H1 (cell line): Measurements from ENCODE around the gene ZCCHC17. TPM values are rescaled to one million over a fixed set of nuclear protein-coding genes. Genes with fewer than 3 reads are reported as not detected.
A peak's percentile ranks its signal among the peaks of the same experiment; 100 is the strongest.

ENCODE experiments used
- CTCF ChIA-PET: fragments of 300-600 bp; sonication (Branson Sonifier 250); formaldehyde crosslinking; loops from one replicate; lab custom pipeline; 2021; ENCODE audit not compliant: partially characterized antibody; lab: Charles Lee
- POLR2A ChIA-PET: fragments of 300-600 bp; sonication (Branson Sonifier 250); formaldehyde crosslinking; loops from one replicate; lab custom pipeline; 2021; ENCODE audit warnings: inconsistent platforms; ENCODE audit not compliant: partially characterized antibody; lab: Charles Lee
- DNase-seq, 2 experiments: peaks; one replicate each; pipeline versions ENCODE4 v3.0.0 to v3.0.0-alpha.2; 2010 to 2022; ENCODE audit warnings: low spot score in 2 of 2, low read depth in 1 of 2, mixed read lengths in 1 of 2
- FAIRE-seq: peaks from 2 replicates; lab custom pipeline; 2011; peaks lifted over from hg19 to GRCh38; lab: Jason Lieb, UNC
- H2AFZ ChIP-seq: 2 replicates; pipeline ENCODE4 v1.8.1; 2012; ENCODE audit warnings: low read length, inconsistent platforms
- H2AK5ac ChIP-seq: 2 replicates; pipeline ENCODE4 v1.6.1; 2013; ENCODE audit warnings: low read depth, low read length
- H2BK120ac ChIP-seq: replicated peaks from 2 replicates; pipeline ENCODE3; 2013; ENCODE audit warnings: low read depth, low read length, inconsistent platforms
- H2BK12ac ChIP-seq: 2 replicates; pipeline ENCODE4 v1.6.1; 2013; ENCODE audit warnings: low read depth, low read length
- H2BK15ac ChIP-seq: 2 replicates; pipeline ENCODE4 v1.6.1; 2013; ENCODE audit warnings: low read length
- H2BK20ac ChIP-seq: 2 replicates; pipeline ENCODE4 v1.6.1; 2013; ENCODE audit warnings: low read length
- H2BK5ac ChIP-seq: 2 replicates; pipeline ENCODE4 v1.6.1; 2013; ENCODE audit warnings: low read depth, low read length
- H3K14ac ChIP-seq: 2 replicates; pipeline ENCODE4 v1.6.1; 2013; ENCODE audit warnings: inconsistent platforms; ENCODE audit not compliant: insufficient read length
- H3K18ac ChIP-seq: 2 replicates; pipeline ENCODE4 v1.6.1; 2013; ENCODE audit warnings: low read length; ENCODE audit errors: extremely low read depth
- H3K23ac ChIP-seq: 2 replicates; pipeline ENCODE4 v1.6.1; 2013; ENCODE audit warnings: inconsistent platforms; ENCODE audit not compliant: insufficient read length
- H3K23me2 ChIP-seq: 2 replicates; pipeline ENCODE4 v1.6.1; 2013; ENCODE audit warnings: low read depth, low read length
- H3K27ac ChIP-seq: 2 replicates; pipeline ENCODE4 v1.6.1; 2011; ENCODE audit warnings: low read depth, low read length, inconsistent platforms
- H3K27me3 ChIP-seq, 4 experiments: replicated peaks in 1 of 4; 1 replicate in 1 of 4; 2 replicates in 3 of 4; pipeline versions ENCODE4 v1.6.1 to v1.8.1; 2011 to 2013; ENCODE audit warnings: low read length in 3 of 4, mild to moderate bottlenecking in 3 of 4, inconsistent platforms in 2 of 4, mixed read lengths in 2 of 4, moderate library complexity in 1 of 4; ENCODE audit not compliant: control insufficient read depth in 3 of 4, insufficient read depth in 3 of 4; ENCODE audit errors: extremely low read depth in 1 of 4
- H3K36me3 ChIP-seq, 4 experiments: 2 replicates each; pipeline versions ENCODE4 v1.6.1 to v1.8.1; 2011 to 2013; ENCODE audit warnings: mild to moderate bottlenecking in 4 of 4, low read length in 3 of 4, moderate library complexity in 2 of 4, control low read depth in 1 of 4, inconsistent platforms in 1 of 4; ENCODE audit not compliant: insufficient read depth in 4 of 4, control insufficient read depth in 2 of 4
- H3K4ac ChIP-seq: replicated peaks from 2 replicates; pipeline ENCODE3; 2013; ENCODE audit warnings: low read length, low read depth, mixed read lengths, inconsistent platforms; ENCODE audit not compliant: insufficient read length
- H3K4me1 ChIP-seq, 4 experiments: replicated peaks in 1 of 4; 1 replicate in 1 of 4; 2 replicates in 3 of 4; pipeline versions ENCODE4 v1.6.1 to v1.8.1; 2011 to 2013; ENCODE audit warnings: low read length in 3 of 4, inconsistent platforms in 2 of 4, mixed read lengths in 1 of 4; ENCODE audit not compliant: insufficient read depth in 4 of 4, control insufficient read depth in 3 of 4
- H3K4me2 ChIP-seq, 2 experiments: 2 replicates each; pipeline versions ENCODE4 v1.6.1 to v1.8.1; 2011 to 2013; ENCODE audit warnings: low read depth in 2 of 2, low read length in 2 of 2, control low read depth in 1 of 2, inconsistent platforms in 1 of 2, mild to moderate bottlenecking in 1 of 2; ENCODE audit not compliant: insufficient read depth in 1 of 2
- H3K4me3 ChIP-seq, 4 experiments: fragments of 200-600, 300-600 bp in 1 of 4; sonication (generic), shearing (Covaris generic), sonication (Bioruptor Twin) in 1 of 4; 2 replicates each; pipeline versions ENCODE4 v1.5.1 to v1.8.1; 2011 to 2016; ENCODE audit warnings: low read length in 4 of 4, low read depth in 3 of 4, control low read depth in 2 of 4, inconsistent platforms in 2 of 4, mild to moderate bottlenecking in 2 of 4, mixed read lengths in 1 of 4, moderate library complexity in 1 of 4; ENCODE audit not compliant: insufficient read depth in 2 of 4; ENCODE audit errors: extremely low read depth in 1 of 4
- H3K56ac ChIP-seq: replicated peaks from 2 replicates; pipeline ENCODE3; 2013; ENCODE audit warnings: low read depth, mild to moderate bottlenecking, mixed read lengths, low read length, inconsistent platforms; ENCODE audit not compliant: insufficient read length
- H3K79me1 ChIP-seq: 2 replicates; pipeline ENCODE4 v1.6.1; 2013; ENCODE audit warnings: low read depth, low read length, control low read depth
- H3K79me2 ChIP-seq, 2 experiments: 2 replicates each; pipeline versions ENCODE4 v1.6.1 to v1.8.1; 2012 to 2013; ENCODE audit warnings: low read length in 2 of 2, mild to moderate bottlenecking in 2 of 2, inconsistent platforms in 1 of 2; ENCODE audit not compliant: insufficient read depth in 2 of 2, control insufficient read depth in 1 of 2
- H3K9ac ChIP-seq, 4 experiments: replicated peaks in 1 of 4; 1 replicate in 1 of 4; 2 replicates in 3 of 4; pipeline versions ENCODE4 v1.6.1 to v1.8.1; 2011 to 2013; ENCODE audit warnings: low read depth in 3 of 4, low read length in 3 of 4, control low read depth in 2 of 4, mild to moderate bottlenecking in 2 of 4, moderate library complexity in 2 of 4, inconsistent platforms in 1 of 4; ENCODE audit errors: extremely low read depth in 1 of 4
- H3K9me3 ChIP-seq, 2 experiments: 2 replicates each; pipeline versions ENCODE4 v1.6.1 to v1.8.1; 2012 to 2013; ENCODE audit warnings: mild to moderate bottlenecking in 2 of 2, moderate library complexity in 2 of 2, control low read depth in 1 of 2, inconsistent platforms in 1 of 2, low read depth in 1 of 2, low read length in 1 of 2, mixed read lengths in 1 of 2; ENCODE audit not compliant: insufficient read depth in 2 of 2
- H4K20me1 ChIP-seq, 2 experiments: replicated peaks in 1 of 2; 2 replicates each; pipeline versions ENCODE3 to v1.8.1; 2011 to 2013; ENCODE audit warnings: inconsistent platforms in 2 of 2, low read length in 2 of 2, mild to moderate bottlenecking in 1 of 2; ENCODE audit not compliant: insufficient read depth in 2 of 2, control insufficient read depth in 1 of 2
- H4K5ac ChIP-seq: 2 replicates; pipeline ENCODE4 v1.6.1; 2013; ENCODE audit warnings: low read length, low read depth, mixed read lengths, inconsistent platforms; ENCODE audit not compliant: insufficient read length
- H4K8ac ChIP-seq: 2 replicates; pipeline ENCODE4 v1.8.0; 2013; ENCODE audit warnings: mild to moderate bottlenecking, moderate library complexity, low read length, inconsistent platforms; ENCODE audit not compliant: insufficient read depth; ENCODE audit errors: extremely low read depth
- H4K91ac ChIP-seq: replicated peaks from 2 replicates; pipeline ENCODE3; 2013; ENCODE audit warnings: low read length, mixed read lengths, inconsistent platforms; ENCODE audit not compliant: insufficient read length
- CHD2 ChIP-seq: IDR thresholded peaks from 2 replicates; pipeline ENCODE4 v1.6.1; 2012; ENCODE audit warnings: low read length, improper control_type of control experiment
- CTBP2 ChIP-seq: IDR thresholded peaks from 2 replicates; pipeline ENCODE4 v1.7.0; 2011; ENCODE audit warnings: borderline replicate concordance, mild to moderate bottlenecking, moderate library complexity, mixed read lengths, low read length; ENCODE audit not compliant: insufficient read depth, insufficient read length
- KDM1A ChIP-seq: fragments of 200-600, 300-600 bp; sonication (generic); IDR thresholded peaks from 2 replicates; pipeline ENCODE4 v1.7.1; 2016; ENCODE audit warnings: mild to moderate bottlenecking, low read length, borderline replicate concordance
- MAX ChIP-seq: IDR thresholded peaks from 2 replicates; pipeline ENCODE4 v1.6.1; 2012; ENCODE audit warnings: inconsistent platforms
- SAP30 ChIP-seq: fragments of 300-600 bp; sonication (generic); IDR thresholded peaks from 2 replicates; pipeline ENCODE4 v1.7.1; 2012; ENCODE audit warnings: low read length, moderate library complexity, mild to moderate bottlenecking, inconsistent platforms; ENCODE audit not compliant: insufficient read depth, insufficient replicate concordance
- SP4 ChIP-seq: IDR thresholded peaks from 2 replicates; pipeline ENCODE4 v1.6.1; 2012; ENCODE audit warnings: low read length, inconsistent platforms
- WGBS, 2 experiments: shearing (Covaris generic) in 1 of 2; methylation state at CpG; one replicate each; pipeline versions ENCODE4 v1.1.6 to v1.1.7; 2013 to 2015; ENCODE audit warnings: low lambda C conversion rate in 2 of 2, mixed read lengths in 2 of 2, inconsistent platforms in 1 of 2, low coverage in 1 of 2, missing lambda C conversion rate in 1 of 2; ENCODE audit not compliant: insufficient replicate concordance in 2 of 2, insufficient coverage in 1 of 2, insufficient read length in 1 of 2; ENCODE audit errors: extremely low coverage in 1 of 2, missing lambda C conversion rate in 1 of 2; 5-methylcytosine and 5-hydroxymethylcytosine counted together
- polyA plus RNA-seq, 7 experiments: library from polyadenylated mRNA; depleted of rRNA in 3 of 7; stranded (reverse) in 5 of 7; unstranded in 2 of 7; fragments of >200 nt in 5 of 7; fragments of 200-250 nt in 2 of 7; gene quantifications; 1 replicate in 5 of 7; 2 replicates in 1 of 7; 4 replicates in 1 of 7; pipeline versions ENCODE4 v1.2.1 to v1.2.3, GENCODE V29; 2011 to 2013; ENCODE audit warnings: missing spikeins in 2 of 7, mixed read lengths in 2 of 7
- total RNA-seq: library from RNA; stranded (reverse); fragmentation: NEBNext Ultra II Directional; extraction: Animal tissue kit (Norgen Biotek cat#: 25700); gene quantifications from 2 replicates; pipeline ENCODE4 v1.2.1, GENCODE V29; 2021
- TF ChIP-seq, protein P1 (sequence below): IDR thresholded peaks from 2 replicates; pipeline ENCODE4 v1.6.1; 2012; ENCODE audit warnings: inconsistent platforms

ZCCHC17 gene
- total and polyA plus RNA-seq, 2 of the 8 experiments (the other 6 are each of a cell fraction or from before 2014, with no cell fraction given), result 51.6 to 59.3 TPM

DNA sequence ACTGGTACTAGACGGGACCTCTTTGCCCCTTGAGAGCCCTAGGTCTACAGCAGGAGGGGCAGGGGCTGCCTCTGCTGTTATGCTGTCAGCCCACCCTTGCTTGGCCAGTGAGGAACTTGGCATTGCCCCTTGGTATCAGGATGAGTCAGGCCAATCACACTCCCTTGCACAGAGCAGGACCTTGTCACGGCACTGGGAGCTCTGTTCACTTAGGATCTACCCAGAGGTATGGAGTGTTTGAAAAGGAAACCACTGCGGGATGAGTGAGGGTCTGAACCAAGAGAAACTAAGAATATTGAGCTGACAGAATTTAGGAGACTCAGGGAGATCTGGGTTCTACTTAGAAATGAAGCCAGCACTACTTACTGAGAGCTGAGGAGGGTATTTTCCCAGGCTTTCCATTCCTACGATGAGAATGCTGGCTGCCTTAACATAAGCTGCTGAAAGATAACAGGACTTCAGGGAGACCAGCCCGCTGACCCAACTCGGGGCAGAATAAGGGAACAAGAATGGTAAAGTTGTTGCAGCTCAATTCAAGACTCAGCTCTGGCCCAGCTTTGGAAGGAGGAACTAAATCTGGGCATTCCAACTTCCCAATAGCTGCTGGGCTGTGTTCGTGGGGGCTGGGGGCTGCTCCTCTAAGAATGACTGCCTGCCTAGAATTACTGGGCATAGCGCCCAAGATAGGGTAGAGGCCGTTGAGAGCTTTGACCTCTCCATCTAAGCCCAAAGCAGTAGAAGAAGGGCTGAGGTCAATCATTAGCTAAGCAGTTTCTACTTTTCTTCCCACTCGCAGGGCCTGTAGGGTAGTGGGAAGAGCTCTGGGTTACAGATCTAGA, 74.5 kb downstream of the ZCCHC17 start:
- TF ChIP-seq CTBP2 (no peak), KDM1A (no peak), SP4 (no peak), CHD2 (no peak), MAX (no peak), SAP30 (no peak)
- TF ChIP-seq, protein P1, sequence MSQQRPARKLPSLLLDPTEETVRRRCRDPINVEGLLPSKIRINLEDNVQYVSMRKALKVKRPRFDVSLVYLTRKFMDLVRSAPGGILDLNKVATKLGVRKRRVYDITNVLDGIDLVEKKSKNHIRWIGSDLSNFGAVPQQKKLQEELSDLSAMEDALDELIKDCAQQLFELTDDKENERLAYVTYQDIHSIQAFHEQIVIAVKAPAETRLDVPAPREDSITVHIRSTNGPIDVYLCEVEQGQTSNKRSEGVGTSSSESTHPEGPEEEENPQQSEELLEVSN, result no peak
- WGBS, 2 experiments, result 87% methylated on average over 10 of the region's 10 CpGs; no CpG with 5 or more reads in 1 of the 2 experiments
- Histone ChIP-seq H3K23ac (no peak overlapping the region), H2BK15ac (peak overlapping the region; percentile 78), H3K9ac (no peak overlapping the region), H2BK20ac (no peak overlapping the region), H4K91ac (no peak overlapping the region), H3K79me1 (no peaks in the 10 kb centered on the region), H3K79me2 (no peaks in the 10 kb centered on the region), H3K4me3 (no peak overlapping the region), H2AFZ (no peak overlapping the region), H3K9me3 (no peaks in the 10 kb centered on the region), H3K27me3 (0 out of 7 replicates have a peak, but pooled peaks cover 0 to 2% (median 0%) of the 10 kb centered on the region in 4 experiments), H3K4ac (no peak overlapping the region), H3K36me3 (peaks cover 0 to 9% (median 0%) of the 10 kb centered on the region in 4 experiments; a peak in 3 of 8 replicates), H3K4me2 (no peak overlapping the region; a peak in 1 of 4 replicates), H2AK5ac (no peak overlapping the region), H3K4me1 (peaks cover 9 to 32% (median 27%) of the 10 kb centered on the region in 4 experiments), H3K18ac (no peak overlapping the region), H4K5ac (no peak overlapping the region), H4K20me1 (no peaks in the 10 kb centered on the region), H2BK5ac (no peak overlapping the region; the same call in 1 of the 2 replicates), H2BK120ac (no peak overlapping the region), H3K56ac (no peak overlapping the region), H3K23me2 (peaks cover 11% of the 10 kb centered on the region), H4K8ac (no peak overlapping the region), H3K27ac (no peak overlapping the region), H3K14ac (no peak overlapping the region), H2BK12ac (peak overlapping the region; percentile 28; the same call in 1 of the 2 replicates)
- DNase-seq (no peak), FAIRE-seq (no peak)
- ChIA-PET POLR2A (interaction anchor here (0.6 to 5.4 kb wide), 6 partner anchors 9 to 50 kb away, joined by 3 to 26 read pairs (median 4); partner anchors contain the start of gene SERINC2), CTCF (interaction anchor here (0.6 to 1.6 kb wide), 6 partner anchors 11 to 234 kb away, joined by 3 to 7 read pairs (median 4); no protein-coding TSS in a partner anchor)
